Measurements from ENCODE around the gene CIITA. TPM values are rescaled to one million over a fixed set of nuclear protein-coding genes. Genes with fewer than 3 reads are reported as not detected.

CIITA gene
- polyA plus RNA-seq, 12 donors, result 1.0 to 13.0 (median 1.9) TPM; not detected in 2

GRCh38 chr16:10878644-10879501 is 1.9 kb downstream of the CIITA start:
- no peak for DNase-seq

- DNase-seq, result no peak
Measured at GRCh38 chr16:10879681-10880589, 2.9 kb downstream of the CIITA start.

GRCh38 chr16:10880594-10881452 is 3.8 kb downstream of the CIITA start:
- DNase-seq, result no peak

- DNase-seq, result no peak
Measured at GRCh38 chr16:10881479-10882030, 4.6 kb downstream of the CIITA start.

- no peak for DNase-seq
Measured at GRCh38 chr16:10883004-10883403, 6.0 kb downstream of the CIITA start.

- no peak for DNase-seq
Measured at GRCh38 chr16:10885246-10885645, 8.2 kb downstream of the CIITA start.

- no peak for DNase-seq
Measured at GRCh38 chr16:10888320-10888937, 11.4 kb downstream of the CIITA start.

GRCh38 chr16:10889855-10890254 is 12.9 kb downstream of the CIITA start:
- no peak for DNase-seq

- DNase-seq, result no peak
Measured at GRCh38 chr16:10892782-10893318, 15.8 kb downstream of the CIITA start.

GRCh38 chr16:10895053-10895946 is 18.3 kb downstream of the CIITA start:
- peak; percentile 71 for DNase-seq

- DNase-seq, result no peak
Measured at GRCh38 chr16:10896165-10896564, 19.2 kb downstream of the CIITA start.

GRCh38 chr16:10896723-10897122 is 19.7 kb downstream of the CIITA start:
- no peak for DNase-seq

- no peak for DNase-seq
Measured at GRCh38 chr16:10897134-10897533, 20.1 kb downstream of the CIITA start.

- no peak for DNase-seq
Measured at GRCh38 chr16:10902999-10903398, 26.0 kb downstream of the CIITA start.

- DNase-seq, result no peak
Measured at GRCh38 chr16:10906482-10906881, 29.5 kb downstream of the CIITA start.

GRCh38 chr16:10906914-10907756 is 30.1 kb downstream of the CIITA start:
- DNase-seq, result no peak

GRCh38 chr16:10907757-10908045 is 30.7 kb downstream of the CIITA start:
- DNase-seq, result no peak

- no peak for DNase-seq
Measured at GRCh38 chr16:10911267-10911666, 34.3 kb downstream of the CIITA start.

- no peak for DNase-seq
Measured at GRCh38 chr16:10916534-10916933, 39.5 kb downstream of the CIITA start.
